B cell (primary cell): ENCODE measurements around the gene SUSD5. TPM values are rescaled to one million over a fixed set of nuclear protein-coding genes. Genes with fewer than 3 reads are reported as not detected.

ENCODE experiments used
- ATAC-seq: fragments of 200-7000 bp; cut with Tn5 transposase; one replicate; pipeline ENCODE4 v1.10.0; 2021; ENCODE audit warnings: low read depth, mild to moderate bottlenecking, moderate number of reproducible peaks, moderate library complexity
- CTCF ChIA-PET: fragments of 350-600 bp; sonication (Branson Sonifier 250); formaldehyde crosslinking; loops from one replicate; lab custom pipeline; 2021; ENCODE audit warnings: antibody characterized with exemption, inconsistent platforms; lab: Charles Lee
- POLR2A ChIA-PET: fragments of 350-600 bp; sonication (Branson Sonifier 250); formaldehyde crosslinking; loops from one replicate; lab custom pipeline; 2021; ENCODE audit warnings: antibody characterized with exemption; lab: Charles Lee
- DNase-seq: peaks from one replicate; pipeline ENCODE4 v3.0.0; 2013
- H2AFZ ChIP-seq: 2 replicates; pipeline ENCODE4 v1.6.1; 2012; ENCODE audit warnings: mild to moderate bottlenecking, low read depth, low read length; ENCODE audit not compliant: insufficient read depth, poor library complexity, severe bottlenecking
- H3K27ac ChIP-seq, 2 donors: 1 replicate in 1 of 2; 2 replicates in 1 of 2; pipeline ENCODE4 v1.5.1; 2012 to 2013; ENCODE audit warnings: low read length in 2 of 2, mild to moderate bottlenecking in 2 of 2, moderate library complexity in 1 of 2
- H3K27me3 ChIP-seq, 4 experiments: fragments of 200-600 bp in 1 of 4; sonication (generic) in 1 of 4; replicated peaks in 1 of 4; 1 replicate in 2 of 4; 2 replicates in 2 of 4; pipeline versions ENCODE4 v1.6.1 to v1.7.0; 2013 to 2016; ENCODE audit warnings: low read length in 3 of 4, mild to moderate bottlenecking in 2 of 4, mixed read lengths in 1 of 4, moderate library complexity in 1 of 4; ENCODE audit not compliant: insufficient read depth in 4 of 4, control insufficient read depth in 3 of 4; ENCODE audit errors: control extremely low read depth in 1 of 4
- H3K36me3 ChIP-seq, 2 experiments: replicated peaks in 1 of 2; 1 replicate in 1 of 2; 2 replicates in 1 of 2; pipeline versions ENCODE4 v1.6.1 to v1.7.1; 2013; ENCODE audit warnings: low read length in 1 of 2; ENCODE audit not compliant: insufficient read depth in 2 of 2, control insufficient read depth in 1 of 2; ENCODE audit errors: control extremely low read depth in 1 of 2, extremely low read depth in 1 of 2
- H3K4me1 ChIP-seq, 2 donors: fragments of 200-600 bp in 1 of 2; sonication (generic) in 1 of 2; 1 replicate in 1 of 2; 2 replicates in 1 of 2; pipeline versions ENCODE4 v1.5.1 to v1.6.1; 2013 to 2017; ENCODE audit warnings: low read length in 2 of 2; ENCODE audit not compliant: control insufficient read depth in 2 of 2, insufficient read depth in 2 of 2
- H3K4me2 ChIP-seq: replicated peaks from 2 replicates; pipeline ENCODE3; 2012; ENCODE audit warnings: mild to moderate bottlenecking, low read depth, low read length; ENCODE audit not compliant: poor library complexity, severe bottlenecking
- H3K4me3 ChIP-seq, 5 experiments: fragments of 200-600 bp in 1 of 5; sonication (generic) in 1 of 5; 1 replicate in 3 of 5; 2 replicates in 2 of 5; pipeline versions ENCODE4 v1.5.1 to v1.7.0; 2011 to 2016; ENCODE audit warnings: low read length in 4 of 5, mild to moderate bottlenecking in 4 of 5, low read depth in 2 of 5, control low read depth in 1 of 5, moderate library complexity in 1 of 5; ENCODE audit not compliant: insufficient read depth in 1 of 5; ENCODE audit errors: control extremely low read depth in 1 of 5, extremely low read depth in 1 of 5
- H3K79me2 ChIP-seq: fragments of 200-600 bp; sonication (generic); one replicate; pipeline ENCODE4 v1.6.0; 2016; ENCODE audit warnings: low read length; ENCODE audit not compliant: control insufficient read depth, insufficient read depth
- H3K9ac ChIP-seq: fragments of 200-600 bp; sonication (generic); 2 replicates; pipeline ENCODE4 v1.6.1; 2017; ENCODE audit warnings: mild to moderate bottlenecking, low read length, moderate library complexity
- H3K9me3 ChIP-seq, 3 donors: one replicate each; pipeline versions ENCODE4 v1.6.1 to v1.7.1; 2013; ENCODE audit warnings: low read length in 2 of 3; ENCODE audit not compliant: control insufficient read depth in 2 of 3, insufficient read depth in 1 of 3; ENCODE audit errors: control extremely low read depth in 1 of 3
- H4K20me1 ChIP-seq: 2 replicates; pipeline ENCODE4 v1.6.0; 2012; ENCODE audit warnings: mild to moderate bottlenecking, low read length; ENCODE audit not compliant: insufficient read depth, control insufficient read depth, poor library complexity, severe bottlenecking
- H3K27ac Mint-ChIP-seq: one replicate; pipeline ENCODE4 v1.8.0; 2021; ENCODE audit warnings: mixed read lengths
- H3K27me3 Mint-ChIP-seq: one replicate; pipeline ENCODE4 v1.8.0; 2021; ENCODE audit warnings: mixed read lengths
- H3K4me1 Mint-ChIP-seq: one replicate; pipeline ENCODE4 v1.8.0; 2021; ENCODE audit warnings: mixed read lengths
- H3K4me3 Mint-ChIP-seq: one replicate; pipeline ENCODE4 v1.8.0; 2021; ENCODE audit warnings: mixed read lengths
- H3K9me3 Mint-ChIP-seq: one replicate; pipeline ENCODE4 v1.8.0; 2022; ENCODE audit warnings: mixed read lengths; ENCODE audit not compliant: insufficient read depth
- CTCF ChIP-seq: fragments of 200-600 bp; IDR thresholded peaks from one replicate; pipeline ENCODE4 v1.8.0; 2022; ENCODE audit warnings: antibody characterized with exemption, mild to moderate bottlenecking
- EZH2 ChIP-seq: IDR thresholded peaks from 2 replicates; pipeline ENCODE4 v1.6.1; 2012; ENCODE audit warnings: borderline replicate concordance, low read depth, mild to moderate bottlenecking, moderate library complexity, low read length; ENCODE audit not compliant: insufficient read depth, poor library complexity, severe bottlenecking
- WGBS: methylation state at CpG from one replicate; pipeline ENCODE4 v1.1.5; 2013; ENCODE audit warnings: missing lambda C conversion rate; ENCODE audit not compliant: insufficient coverage; 5-methylcytosine and 5-hydroxymethylcytosine counted together
- intact Hi-C: fragments of 100-400 bp; cut with micrococcal nuclease; formaldehyde crosslinking; loops from one replicate; pipeline ENCODE4 v1.10.0; 2022
- polyA plus RNA-seq: library from polyadenylated mRNA; depleted of rRNA; stranded (reverse); fragments of >200 nt; gene quantifications from 2 replicates; pipeline ENCODE4 v1.2.3, GENCODE V29; 2012
- total RNA-seq, 2 donors: library from RNA; stranded (reverse); fragments of 120-200 nt in 1 of 2; gene quantifications; 1 replicate in 1 of 2; 2 replicates in 1 of 2; pipeline versions ENCODE4 v1.2.3 to v1.2.4, GENCODE V29; 2013 to 2022

The SUSD5 gene
- total and polyA plus RNA-seq, 2 donors (not counting 1 experiment from before 2014, with no cell fraction given): 0.15 to 0.30 TPM

GRCh38 chr3:33215739-33216138 lies 2.9 kb downstream of the SUSD5 start:
- TF ChIP-seq EZH2: no peak
- TF ChIP-seq CTCF: no peak
- Histone ChIP-seq H3K79me2 (no peaks in the 10 kb centered on the region), H3K9me3 (peaks cover 0 to 1% (median 0%) of the 10 kb centered on the region in 3 donors), H3K9ac (no peak overlapping the region), H3K36me3 (no peaks in the 10 kb centered on the region), H3K4me3 (no peak overlapping the region), H2AFZ (no peak overlapping the region), H4K20me1 (no peaks in the 10 kb centered on the region), H3K4me2 (no peak overlapping the region), H3K27ac (no peak overlapping the region), H3K27me3 (peaks cover 0 to 20% (median 16%) of the 10 kb centered on the region in 4 experiments), H3K4me1 (peaks cover 14 to 28% of the 10 kb centered on the region in 2 donors)
- Mint-ChIP-seq H3K4me3 (no peak overlapping the region), H3K27me3 (peaks cover 50% of the 10 kb centered on the region), H3K27ac (no peak overlapping the region), H3K4me1 (peaks cover 19% of the 10 kb centered on the region), H3K9me3 (no peaks in the 10 kb centered on the region)
- ChIA-PET CTCF (no interaction called here), POLR2A (no interaction called here)
- DNase-seq (no peak), ATAC-seq (no peak)
- intact Hi-C loops: no loop called here
- no CpG with 5 or more reads among the region's 3 CpGs for WGBS

GRCh38 chr3:33212406-33212805 lies 6.2 kb downstream of the SUSD5 start:
- H3K79me2 ChIP-seq: no peaks in the 10 kb centered on the region
- no peak overlapping the region for H3K9ac ChIP-seq
- TF ChIP-seq CTCF: no peak
- TF ChIP-seq EZH2: no peak
- no peak for ATAC-seq
- H3K9me3 Mint-ChIP-seq: peaks cover 5% of the 10 kb centered on the region
- no peak for DNase-seq
- no peak overlapping the region for H3K4me2 ChIP-seq
- peaks cover under 1% of the 10 kb centered on the region for H3K4me1 Mint-ChIP-seq
- no peak overlapping the region for H3K27ac Mint-ChIP-seq
- CTCF ChIA-PET: no interaction called here
- no peak overlapping the region for H2AFZ ChIP-seq
- H4K20me1 ChIP-seq: no peaks in the 10 kb centered on the region
- H3K4me3 Mint-ChIP-seq: no peak overlapping the region
- intact Hi-C loops: no loop called here
- 80% methylated on average over 1 of the region's 3 CpGs for WGBS
- H3K27ac ChIP-seq: no peak overlapping the region
- H3K9me3 ChIP-seq: peaks cover 1 to 10% (median 6%) of the 10 kb centered on the region in 3 donors
- H3K36me3 ChIP-seq: no peaks in the 10 kb centered on the region
- H3K27me3 ChIP-seq: peaks cover 0 to 8% (median 3%) of the 10 kb centered on the region in 4 experiments
- no peaks in the 10 kb centered on the region for H3K4me1 ChIP-seq
- peaks cover 52% of the 10 kb centered on the region for H3K27me3 Mint-ChIP-seq
- H3K4me3 ChIP-seq: no peak overlapping the region
- POLR2A ChIA-PET: no interaction called here
